PFSK-1 (cell line): ENCODE results near the gene DISC1.

Experiments used
- POLR2AphosphoS5 ChIP-seq: IDR thresholded peaks from 2 replicates; pipeline ENCODE4 v1.6.1; 2012; ENCODE audit warnings: low read depth, mild to moderate bottlenecking, control low read depth, low read length, moderate library complexity
- REST ChIP-seq, 2 experiments: IDR thresholded peaks; 2 replicates each; pipeline versions ENCODE4 v1.6.1 to v1.8.0; 2011 to 2012; ENCODE audit warnings: low read depth in 2 of 2, low read length in 2 of 2, control low read depth in 1 of 2, inconsistent platforms in 1 of 2, mild to moderate bottlenecking in 1 of 2, moderate library complexity in 1 of 2; ENCODE audit not compliant: insufficient read depth in 1 of 2
- SIN3A ChIP-seq: IDR thresholded peaks from 2 replicates; pipeline ENCODE4 v1.6.1; 2012; ENCODE audit warnings: mild to moderate bottlenecking, low read length, moderate library complexity, borderline replicate concordance; ENCODE audit not compliant: insufficient read depth
- TAF1 ChIP-seq: IDR thresholded peaks from 2 replicates; pipeline ENCODE4 v1.6.1; 2012; ENCODE audit warnings: low read length, control low read depth, borderline replicate concordance; ENCODE audit not compliant: insufficient read depth

DNA sequence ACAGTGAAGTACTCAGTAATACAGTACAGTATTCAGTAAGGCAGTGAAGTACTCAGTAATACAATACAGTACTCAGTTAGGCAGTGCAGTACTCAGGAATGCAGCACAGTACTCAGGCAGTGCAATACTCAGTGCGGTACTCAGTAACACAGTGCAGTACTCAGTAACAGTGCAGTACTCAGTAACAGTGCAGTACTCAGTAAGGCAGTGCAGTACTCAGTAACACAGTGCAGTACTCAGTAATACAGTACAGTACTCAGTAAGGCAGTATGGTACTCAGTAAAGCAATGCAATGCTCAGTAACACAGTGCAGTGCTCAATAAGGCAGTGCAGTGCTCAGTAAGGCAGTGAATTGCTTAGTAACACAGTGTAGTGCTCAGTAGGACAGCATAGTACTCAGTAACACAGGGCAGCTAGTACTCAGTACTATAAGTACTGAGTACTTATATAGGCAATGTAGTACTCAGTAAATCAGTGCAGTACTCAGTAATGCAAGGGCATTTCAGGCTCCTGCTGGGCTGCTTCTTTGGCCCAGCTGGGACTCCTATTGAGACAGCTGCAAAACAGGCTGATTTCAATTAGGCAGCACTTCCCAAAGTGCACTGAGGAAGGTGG is 411.3 kb downstream of the DISC1 start:
- TF ChIP-seq REST (IDR thresholded peaks at IDR 0.05; ENCODE audit: insufficient read depth in 1 of 2, low read depth in 2 of 2, low read length in 2 of 2) (no peak), TAF1 (no peak), POLR2AphosphoS5 (no peak), SIN3A (no peak)
